ENCODE results near the gene C14orf119.

Gene C14orf119

GRCh38 chr14:23068789-23069412, 26.4 kb upstream of the C14orf119 start:
- POLR2A ChIA-PET (ENCODE audit: low non-redundant PET), result interaction anchor here (0.7 to 1.0 kb wide), 2 partner anchors 26 to 81 kb away, joined by 3 to 5 read pairs; partner anchors contain the start of genes ACIN1 and C14orf119
- peak; percentile 89 for DNase-seq (ENCODE audit: low spot score)
- CTCF ChIA-PET, result interaction anchor here (0.5 to 1.8 kb wide), 29 partner anchors 9 to 1256 kb away, joined by 3 to 21 read pairs (median 5); partner anchors contain the start of genes ACIN1, C14orf119, CDH24 and CEBPE
- TF ChIP-seq, protein P1, sequence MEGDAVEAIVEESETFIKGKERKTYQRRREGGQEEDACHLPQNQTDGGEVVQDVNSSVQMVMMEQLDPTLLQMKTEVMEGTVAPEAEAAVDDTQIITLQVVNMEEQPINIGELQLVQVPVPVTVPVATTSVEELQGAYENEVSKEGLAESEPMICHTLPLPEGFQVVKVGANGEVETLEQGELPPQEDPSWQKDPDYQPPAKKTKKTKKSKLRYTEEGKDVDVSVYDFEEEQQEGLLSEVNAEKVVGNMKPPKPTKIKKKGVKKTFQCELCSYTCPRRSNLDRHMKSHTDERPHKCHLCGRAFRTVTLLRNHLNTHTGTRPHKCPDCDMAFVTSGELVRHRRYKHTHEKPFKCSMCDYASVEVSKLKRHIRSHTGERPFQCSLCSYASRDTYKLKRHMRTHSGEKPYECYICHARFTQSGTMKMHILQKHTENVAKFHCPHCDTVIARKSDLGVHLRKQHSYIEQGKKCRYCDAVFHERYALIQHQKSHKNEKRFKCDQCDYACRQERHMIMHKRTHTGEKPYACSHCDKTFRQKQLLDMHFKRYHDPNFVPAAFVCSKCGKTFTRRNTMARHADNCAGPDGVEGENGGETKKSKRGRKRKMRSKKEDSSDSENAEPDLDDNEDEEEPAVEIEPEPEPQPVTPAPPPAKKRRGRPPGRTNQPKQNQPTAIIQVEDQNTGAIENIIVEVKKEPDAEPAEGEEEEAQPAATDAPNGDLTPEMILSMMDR (conservative IDR thresholded peaks at IDR 0.05; ENCODE audit: low read depth), result peak; percentile 98
- peak overlapping the region; percentile 67 for H3K27ac ChIP-seq

GRCh38 chr14:23069413-23069806, 25.9 kb upstream of the C14orf119 start:
- ChIA-PET CTCF (interaction anchor here (0.5 to 1.8 kb wide), 25 partner anchors 8 to 173 kb away, joined by 3 to 21 read pairs (median 6); partner anchors contain the start of genes ACIN1, C14orf119, CDH24 and CEBPE), POLR2A (ENCODE audit: low non-redundant PET) (interaction anchor here (0.7 kb wide), 1 partner anchor 81 kb away, joined by 3 read pairs; no protein-coding TSS in a partner anchor)
- DNase-seq (ENCODE audit: low spot score), result no peak
- TF ChIP-seq, protein P1 (conservative IDR thresholded peaks at IDR 0.05; ENCODE audit: low read depth), result no peak
- peak overlapping the region; percentile 67 for H3K27ac ChIP-seq

- TF ChIP-seq, protein P1 (conservative IDR thresholded peaks at IDR 0.05; ENCODE audit: low read depth), result no peak
- ChIA-PET POLR2A (ENCODE audit: low non-redundant PET) (interaction anchor here (1.5 kb wide), 1 partner anchor 8 kb away, joined by 3 read pairs; no protein-coding TSS in a partner anchor), CTCF (interaction anchor here (0.6 to 0.7 kb wide), 2 partner anchors 45 to 131 kb away, joined by 3 to 4 read pairs; no protein-coding TSS in a partner anchor)
- H3K27ac ChIP-seq, result peak overlapping the region; percentile 81
- no peak for DNase-seq (ENCODE audit: low spot score)
Observed at GRCh38 chr14:23070262-23071129, 24.8 kb upstream of the C14orf119 start.

- ChIA-PET CTCF (interaction anchor here (0.5 kb wide), 1 partner anchor 101 kb away, joined by 3 read pairs; no protein-coding TSS in a partner anchor), POLR2A (ENCODE audit: low non-redundant PET) (interaction anchor here (0.6 to 1.5 kb wide), 2 partner anchors 9 to 234 kb away, joined by 3 read pairs; no protein-coding TSS in a partner anchor)
- H3K27ac ChIP-seq, result peak overlapping the region; percentile 81
- peak; percentile 91 for DNase-seq (ENCODE audit: low spot score)
- TF ChIP-seq, protein P1 (conservative IDR thresholded peaks at IDR 0.05; ENCODE audit: low read depth), result no peak
Observed at GRCh38 chr14:23071244-23071920, 23.9 kb upstream of the C14orf119 start.

- ChIA-PET POLR2A (ENCODE audit: low non-redundant PET) (interaction anchor here (0.6 to 1.5 kb wide), 3 partner anchors 10 to 235 kb away, joined by 3 read pairs; partner anchors contain the start of gene BCL2L2), CTCF (interaction anchor here (0.5 kb wide), 1 partner anchor 100 kb away, joined by 3 read pairs; no protein-coding TSS in a partner anchor)
- H3K27ac ChIP-seq, result peak overlapping the region; percentile 81
- TF ChIP-seq, protein P1 (conservative IDR thresholded peaks at IDR 0.05; ENCODE audit: low read depth), result no peak
- DNase-seq (ENCODE audit: low spot score), result peak; percentile 63
Observed at GRCh38 chr14:23071921-23072539, 23.3 kb upstream of the C14orf119 start.
